GM23338 (cell line): ENCODE results near the gene UTP11.

Experiments
- CREB1 ChIP-seq: fragments of 250-450 bp; sonication (Bioruptor Pico); IDR thresholded peaks from 2 replicates; pipeline ENCODE4 v1.5.0; 2020; ENCODE audit warnings: low read depth, mild to moderate bottlenecking, moderate library complexity
- EZH2 ChIP-seq: fragments of 200-600 bp; sonication (generic); IDR thresholded peaks from one replicate; pipeline ENCODE4 v1.8.0; 2017; ENCODE audit warnings: antibody characterized with exemption, mild to moderate bottlenecking, low read depth; ENCODE audit not compliant: unreplicated experiment
- EZH2phosphoT487 ChIP-seq: fragments of 200-600 bp; sonication (generic); IDR thresholded peaks from one replicate; pipeline ENCODE4 v1.8.1; 2018; ENCODE audit warnings: antibody characterized with exemption; ENCODE audit not compliant: unreplicated experiment
- JUNB ChIP-seq: IDR thresholded peaks from one replicate; pipeline ENCODE4 v1.6.1; 2016; ENCODE audit warnings: antibody characterized with exemption; ENCODE audit not compliant: unreplicated experiment
- NANOG ChIP-seq: IDR thresholded peaks from 2 replicates; pipeline ENCODE4 v1.6.1; 2016; ENCODE audit warnings: antibody characterized with exemption, borderline replicate concordance
- POLR2AphosphoS5 ChIP-seq: IDR thresholded peaks from 2 replicates; pipeline ENCODE4 v1.6.1; 2016; ENCODE audit warnings: antibody characterized with exemption, low read depth
- REST ChIP-seq: IDR thresholded peaks from one replicate; pipeline ENCODE4 v1.6.1; 2018; ENCODE audit warnings: antibody characterized with exemption; ENCODE audit not compliant: unreplicated experiment
- STAT1 ChIP-seq: IDR thresholded peaks from one replicate; pipeline ENCODE4 v1.6.1; 2016; ENCODE audit warnings: antibody characterized with exemption; ENCODE audit not compliant: unreplicated experiment
- ZNF114 ChIP-seq: fragments of 250-450 bp; sonication (Bioruptor Pico); IDR thresholded peaks from 2 replicates; pipeline ENCODE4 v1.5.0; 2020; ENCODE audit warnings: mild to moderate bottlenecking, moderate library complexity
- TF ChIP-seq, protein P1 (sequence below), 2 experiments: fragments of 200-600 bp in 1 of 2; sonication (generic) in 1 of 2; conservative IDR thresholded peaks; 2 replicates each; pipeline versions ENCODE4 v1.5.1 to v1.6.1; 2016 to 2017; ENCODE audit warnings: antibody characterized with exemption in 2 of 2, low read depth in 2 of 2, mild to moderate bottlenecking in 2 of 2, moderate library complexity in 1 of 2
- TF ChIP-seq, protein P2 (sequence below): IDR thresholded peaks from 2 replicates; pipeline ENCODE4 v1.6.1; 2016; ENCODE audit warnings: antibody characterized with exemption

GRCh38 chr1:38021969-38022368 is 9.4 kb downstream of the UTP11 start:
- TF ChIP-seq, protein P1, sequence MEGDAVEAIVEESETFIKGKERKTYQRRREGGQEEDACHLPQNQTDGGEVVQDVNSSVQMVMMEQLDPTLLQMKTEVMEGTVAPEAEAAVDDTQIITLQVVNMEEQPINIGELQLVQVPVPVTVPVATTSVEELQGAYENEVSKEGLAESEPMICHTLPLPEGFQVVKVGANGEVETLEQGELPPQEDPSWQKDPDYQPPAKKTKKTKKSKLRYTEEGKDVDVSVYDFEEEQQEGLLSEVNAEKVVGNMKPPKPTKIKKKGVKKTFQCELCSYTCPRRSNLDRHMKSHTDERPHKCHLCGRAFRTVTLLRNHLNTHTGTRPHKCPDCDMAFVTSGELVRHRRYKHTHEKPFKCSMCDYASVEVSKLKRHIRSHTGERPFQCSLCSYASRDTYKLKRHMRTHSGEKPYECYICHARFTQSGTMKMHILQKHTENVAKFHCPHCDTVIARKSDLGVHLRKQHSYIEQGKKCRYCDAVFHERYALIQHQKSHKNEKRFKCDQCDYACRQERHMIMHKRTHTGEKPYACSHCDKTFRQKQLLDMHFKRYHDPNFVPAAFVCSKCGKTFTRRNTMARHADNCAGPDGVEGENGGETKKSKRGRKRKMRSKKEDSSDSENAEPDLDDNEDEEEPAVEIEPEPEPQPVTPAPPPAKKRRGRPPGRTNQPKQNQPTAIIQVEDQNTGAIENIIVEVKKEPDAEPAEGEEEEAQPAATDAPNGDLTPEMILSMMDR (conservative IDR thresholded peaks at IDR 0.05; ENCODE audit: low read depth in 2 of 2), result no peak
- no peak for TF ChIP-seq POLR2AphosphoS5
- no peak for TF ChIP-seq CREB1 (CRISPR knock-in tag)
- no peak for TF ChIP-seq EZH2
- TF ChIP-seq, protein P2, sequence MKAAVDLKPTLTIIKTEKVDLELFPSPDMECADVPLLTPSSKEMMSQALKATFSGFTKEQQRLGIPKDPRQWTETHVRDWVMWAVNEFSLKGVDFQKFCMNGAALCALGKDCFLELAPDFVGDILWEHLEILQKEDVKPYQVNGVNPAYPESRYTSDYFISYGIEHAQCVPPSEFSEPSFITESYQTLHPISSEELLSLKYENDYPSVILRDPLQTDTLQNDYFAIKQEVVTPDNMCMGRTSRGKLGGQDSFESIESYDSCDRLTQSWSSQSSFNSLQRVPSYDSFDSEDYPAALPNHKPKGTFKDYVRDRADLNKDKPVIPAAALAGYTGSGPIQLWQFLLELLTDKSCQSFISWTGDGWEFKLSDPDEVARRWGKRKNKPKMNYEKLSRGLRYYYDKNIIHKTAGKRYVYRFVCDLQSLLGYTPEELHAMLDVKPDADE, result no peak
- TF ChIP-seq ZNF114 (CRISPR knock-in tag), result no peak
- no peak for TF ChIP-seq JUNB
- TF ChIP-seq EZH2phosphoT487, result no peak
- no peak for TF ChIP-seq REST
- no peak for TF ChIP-seq NANOG
- TF ChIP-seq STAT1, result no peak
